COLO668 (cell line): Measurements from ENCODE around the gene KIF6.

Experiments used
- DNase-seq: peaks from one replicate; lab custom pipeline; 2025; ENCODE audit not compliant: unreplicated experiment; lab: John Stamatoyannopoulos, UW

KIF6 gene

DNA sequence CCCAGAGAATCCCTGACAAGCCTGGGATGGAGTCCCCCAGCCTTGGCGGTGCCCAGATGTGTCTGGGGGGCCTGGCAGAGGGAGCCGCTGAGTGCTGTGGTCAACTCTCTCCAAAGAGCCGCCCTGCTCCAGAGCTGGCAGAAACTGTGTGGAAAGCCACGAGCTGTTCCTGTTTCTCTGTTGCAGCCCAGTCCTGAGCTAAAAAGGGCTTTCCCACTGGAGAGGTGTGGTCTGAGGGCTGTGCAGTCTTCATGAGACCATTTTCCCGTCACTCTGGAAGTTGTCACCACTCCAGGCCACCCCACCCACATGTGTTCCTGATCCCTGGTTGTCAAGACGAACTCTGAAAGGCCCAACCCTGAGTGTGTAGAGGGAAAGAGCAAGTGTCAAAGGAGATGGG, 303.0 kb downstream of the KIF6 start:
- DNase-seq: no peak

- no peak for DNase-seq
These were observed 303.6 kb downstream of the KIF6 start for GRCh38 chr6:39421383-39422225.

- no peak for DNase-seq
These were observed 304.6 kb downstream of the KIF6 start for GRCh38 chr6:39420300-39421265.

DNA sequence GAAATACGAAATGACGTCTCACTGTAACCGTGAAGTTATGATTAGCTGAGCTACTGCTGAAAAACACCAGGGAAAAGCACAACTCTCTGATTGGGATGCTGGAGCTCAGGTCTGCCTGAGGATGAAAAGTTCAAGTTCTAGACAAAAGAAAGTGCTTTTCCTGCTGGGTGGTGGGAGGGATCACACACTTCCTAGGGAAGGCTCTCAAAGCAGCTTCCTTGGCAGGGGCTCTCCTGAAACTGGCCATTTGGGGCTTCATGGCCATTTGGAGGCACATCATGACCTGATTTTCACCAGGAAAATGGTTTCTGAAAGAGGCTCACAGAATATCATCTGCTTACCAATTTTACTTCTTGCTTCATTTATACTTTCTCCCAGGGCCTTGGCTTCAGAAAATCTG, 305.6 kb downstream of the KIF6 start:
- no peak for DNase-seq

DNA sequence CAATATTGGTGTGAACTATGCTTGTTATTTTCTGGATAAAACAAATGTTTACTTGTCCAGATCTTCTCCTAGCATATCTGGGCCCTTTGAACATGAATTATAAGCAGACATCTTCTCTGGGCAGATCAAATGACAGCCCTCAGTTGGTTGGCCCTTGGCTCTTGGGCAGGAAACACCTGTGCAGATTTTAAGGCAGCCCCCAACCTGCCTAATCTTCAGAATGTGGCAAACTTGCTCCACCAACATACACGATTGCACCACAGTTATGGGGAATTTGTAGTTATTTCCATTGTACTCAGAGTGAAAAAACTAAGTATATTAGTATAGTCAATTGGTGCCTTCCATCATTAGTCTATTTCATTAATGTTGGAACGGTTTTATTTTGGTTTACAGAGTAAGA, 307.8 kb downstream of the KIF6 start:
- no peak for DNase-seq

DNA sequence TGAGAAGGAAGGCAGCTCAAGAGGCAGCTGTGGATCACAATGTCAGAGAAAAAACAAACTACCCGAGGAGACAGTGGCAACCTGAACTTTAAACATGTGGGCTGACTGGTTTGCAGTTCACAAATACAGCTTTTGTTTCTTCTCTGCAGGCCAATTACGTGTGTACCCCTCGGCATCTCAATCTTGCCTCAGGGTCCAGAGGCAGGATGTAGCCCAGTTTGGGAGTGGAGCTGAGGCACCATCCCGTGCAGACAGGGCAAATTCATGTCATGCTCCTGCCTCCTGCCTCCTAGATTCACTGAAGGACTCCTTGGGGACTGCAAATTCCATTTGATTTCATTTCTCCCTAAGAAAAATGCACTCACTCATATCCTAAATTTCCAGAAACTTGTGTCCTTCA, 308.5 kb downstream of the KIF6 start:
- DNase-seq: no peak

GRCh38 chr6:39416026-39416425, 309.2 kb downstream of the KIF6 start:
- DNase-seq: no peak

GRCh38 chr6:39415482-39415881, 309.7 kb downstream of the KIF6 start:
- DNase-seq: no peak

GRCh38 chr6:39411465-39411864, 313.7 kb downstream of the KIF6 start:
- no peak for DNase-seq

GRCh38 chr6:39411001-39411400, 314.2 kb downstream of the KIF6 start:
- DNase-seq: no peak

DNA sequence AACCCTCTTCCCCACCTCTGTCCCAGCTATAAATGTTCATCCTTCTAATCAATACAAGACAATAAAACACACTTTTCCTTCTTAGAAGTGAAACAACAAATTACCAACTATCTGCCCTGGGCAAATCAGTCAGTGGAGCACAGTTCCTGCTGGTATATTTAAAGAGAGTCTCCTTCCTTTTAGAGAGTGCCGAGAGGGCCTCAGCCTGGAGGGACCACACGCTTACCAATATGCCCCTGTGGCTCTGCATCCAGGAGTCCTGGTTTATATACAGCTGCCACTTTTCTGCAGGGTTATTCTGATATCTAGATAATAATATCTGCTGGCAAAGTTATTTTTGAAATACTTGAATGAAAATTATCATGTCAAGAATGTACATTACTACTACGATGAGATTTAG, 315.3 kb downstream of the KIF6 start:
- DNase-seq: no peak

DNA sequence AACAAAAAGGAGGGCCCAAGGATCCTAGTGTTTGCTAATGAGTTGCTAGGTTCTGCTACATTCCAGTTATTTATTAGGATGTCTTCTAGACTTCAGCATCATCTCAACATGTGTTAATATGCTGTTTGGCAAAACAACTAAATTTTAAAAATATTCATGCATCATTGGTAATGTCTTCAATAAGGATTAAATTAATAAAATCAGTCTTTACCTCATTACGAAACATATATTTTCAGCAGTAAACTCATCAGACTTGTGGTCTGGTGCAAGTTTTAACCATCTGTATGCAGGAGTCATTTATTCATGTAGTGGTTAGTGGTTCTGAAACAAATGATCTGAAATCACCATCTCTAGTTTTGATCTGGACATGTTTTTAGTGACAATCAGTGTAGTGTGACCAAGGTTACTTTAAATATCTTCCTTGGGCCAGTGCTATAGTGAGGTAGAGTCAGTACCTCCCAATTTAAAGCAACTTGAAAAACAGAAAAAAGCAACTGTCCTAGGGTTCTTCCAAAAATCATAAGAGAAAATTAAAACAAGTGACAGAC, 317.7 kb downstream of the KIF6 start:
- no peak for DNase-seq

DNA sequence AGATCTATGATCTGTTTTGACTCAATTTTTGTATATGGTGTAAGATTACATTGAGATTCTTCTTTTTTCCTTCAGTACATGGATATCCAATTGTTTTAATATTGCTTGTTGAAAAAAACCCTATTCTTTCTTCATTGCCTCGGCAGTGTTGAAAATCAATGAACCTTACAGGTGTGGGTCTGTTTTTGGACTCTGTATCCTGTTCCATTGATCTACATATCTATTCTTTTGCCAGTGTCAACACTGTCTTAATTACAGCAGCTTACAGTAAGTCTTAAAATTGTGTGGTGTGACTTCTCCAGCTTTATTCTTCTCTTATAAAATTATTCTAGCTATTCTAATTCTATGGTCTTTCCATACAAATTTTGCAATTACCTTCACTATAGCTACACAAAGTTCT, 320.9 kb downstream of the KIF6 start:
- no peak for DNase-seq

GRCh38 chr6:39403304-39403703, 321.9 kb downstream of the KIF6 start:
- DNase-seq: no peak

DNA sequence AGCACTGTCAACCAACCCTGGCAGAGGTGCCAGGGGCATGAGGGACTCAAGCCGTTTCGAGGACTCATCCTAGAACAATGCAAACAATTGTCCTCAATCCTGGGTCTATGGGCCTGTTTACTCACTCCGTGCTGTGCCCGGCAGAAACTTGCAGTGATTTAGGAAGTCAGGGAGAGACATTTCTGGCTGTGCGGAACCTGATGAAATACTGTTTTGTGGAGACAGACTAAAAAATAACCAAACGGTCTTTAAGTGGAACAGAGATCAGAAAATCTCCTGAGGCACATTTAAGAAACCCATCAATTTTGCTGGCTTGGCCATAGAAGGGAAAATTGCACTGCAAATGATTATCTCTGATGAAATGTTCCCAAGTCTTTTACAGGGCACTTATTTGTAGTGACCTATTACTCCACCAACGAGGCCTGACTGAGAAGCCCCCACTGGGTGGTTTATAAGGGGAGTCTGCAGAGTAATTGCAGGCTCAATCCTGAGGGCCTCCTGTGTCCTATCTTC, 322.9 kb downstream of the KIF6 start:
- no peak for DNase-seq

GRCh38 chr6:39401376-39401775, 323.8 kb downstream of the KIF6 start:
- DNase-seq: no peak

- no peak for DNase-seq
These were observed 325.2 kb downstream of the KIF6 start for GRCh38 chr6:39400026-39400425.

GRCh38 chr6:39396854-39397253, 328.4 kb downstream of the KIF6 start:
- DNase-seq: no peak

GRCh38 chr6:39393075-39393474, 332.1 kb downstream of the KIF6 start:
- no peak for DNase-seq

DNA sequence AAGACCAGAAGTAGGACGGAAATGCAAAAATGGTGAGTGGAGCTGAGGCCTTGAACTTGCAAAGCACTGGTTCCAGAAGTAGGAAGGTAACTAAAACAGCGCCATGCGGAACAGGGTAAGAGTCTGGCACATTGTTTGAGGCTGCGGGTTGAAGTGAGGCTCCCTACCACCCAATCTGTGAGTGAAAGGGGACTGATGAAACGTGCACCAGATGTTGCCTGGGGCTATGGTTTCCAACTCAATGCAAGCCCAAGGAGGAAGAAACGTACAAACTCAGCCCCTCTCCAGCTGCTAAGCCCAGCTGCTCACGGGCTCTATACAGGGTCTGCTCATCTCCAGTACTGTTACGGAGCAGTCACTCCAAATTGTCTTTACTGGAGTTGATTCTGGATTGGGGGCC, 334.0 kb downstream of the KIF6 start:
- no peak for DNase-seq

- DNase-seq: no peak
These were observed 335.8 kb downstream of the KIF6 start for GRCh38 chr6:39389484-39389767.
